B cell (primary cell): Measurements from ENCODE around the gene DCHS2.

Experiments used
- CTCF ChIP-seq: fragments of 200-600 bp; IDR thresholded peaks from one replicate; pipeline ENCODE4 v1.8.0; 2022; ENCODE audit warnings: antibody characterized with exemption, mild to moderate bottlenecking
- EZH2 ChIP-seq: IDR thresholded peaks from 2 replicates; pipeline ENCODE4 v1.6.1; 2012; ENCODE audit warnings: borderline replicate concordance, low read depth, mild to moderate bottlenecking, moderate library complexity, low read length; ENCODE audit not compliant: insufficient read depth, poor library complexity, severe bottlenecking

- TF ChIP-seq CTCF (no peak), EZH2 (no peak)
Measured at GRCh38 chr4:154415313-154415712, 76.3 kb downstream of the DCHS2 start.
